ENCODE data around the gene SUGCT. TPM values are rescaled to one million over a fixed set of nuclear protein-coding genes. Genes with fewer than 3 reads are reported as not detected.

The SUGCT gene
- polyA plus RNA-seq, 1 donor: 18.8 TPM

GRCh38 chr7:40418448-40418847, 283.6 kb downstream of the SUGCT start:
- Histone ChIP-seq H3K27me3 (ENCODE audit: control insufficient read depth, insufficient read depth, low read length) (no peaks in the 10 kb centered on the region), H3K9me3 (ENCODE audit: control insufficient read depth, low read depth, low read length) (no peaks in the 10 kb centered on the region), H3K4me3 (ENCODE audit: low read length) (no peak overlapping the region), H3K4me1 (ENCODE audit: control insufficient read depth, insufficient read depth, low read length) (no peaks in the 10 kb centered on the region), H3K27ac (ENCODE audit: low read length) (no peak overlapping the region), H3K36me3 (ENCODE audit: control insufficient read depth, insufficient read depth, low read length) (no peaks in the 10 kb centered on the region)
- no CpG with 5 or more reads among the region's 1 CpG for WGBS (ENCODE audit: insufficient coverage, low lambda C conversion rate)
- DNase-seq: no peak

- Histone ChIP-seq H3K9me3 (ENCODE audit: control insufficient read depth, low read depth, low read length) (no peaks in the 10 kb centered on the region), H3K4me3 (ENCODE audit: low read length) (no peak overlapping the region), H3K4me1 (ENCODE audit: control insufficient read depth, insufficient read depth, low read length) (no peaks in the 10 kb centered on the region), H3K36me3 (ENCODE audit: control insufficient read depth, insufficient read depth, low read length) (no peaks in the 10 kb centered on the region), H3K27me3 (ENCODE audit: control insufficient read depth, insufficient read depth, low read length) (no peaks in the 10 kb centered on the region), H3K27ac (ENCODE audit: low read length) (no peak overlapping the region)
- 92% methylated on average over 2 of the region's 3 CpGs for WGBS (ENCODE audit: insufficient coverage, low lambda C conversion rate)
- no peak for DNase-seq
Measured at GRCh38 chr7:40418983-40419382, 284.2 kb downstream of the SUGCT start.

GRCh38 chr7:40419806-40420205, 285.0 kb downstream of the SUGCT start:
- WGBS (ENCODE audit: insufficient coverage, low lambda C conversion rate): no CpG with 5 or more reads among the region's 1 CpG
- no peaks in the 10 kb centered on the region for H3K36me3 ChIP-seq (ENCODE audit: control insufficient read depth, insufficient read depth, low read length)
- H3K4me3 ChIP-seq (ENCODE audit: low read length): no peak overlapping the region
- no peak for DNase-seq
- H3K27ac ChIP-seq (ENCODE audit: low read length): no peak overlapping the region
- H3K27me3 ChIP-seq (ENCODE audit: control insufficient read depth, insufficient read depth, low read length): no peaks in the 10 kb centered on the region
- no peaks in the 10 kb centered on the region for H3K4me1 ChIP-seq (ENCODE audit: control insufficient read depth, insufficient read depth, low read length)
- no peaks in the 10 kb centered on the region for H3K9me3 ChIP-seq (ENCODE audit: control insufficient read depth, low read depth, low read length)

GRCh38 chr7:40421433-40421832, 286.6 kb downstream of the SUGCT start:
- no peaks in the 10 kb centered on the region for H3K27me3 ChIP-seq (ENCODE audit: control insufficient read depth, insufficient read depth, low read length)
- WGBS (ENCODE audit: insufficient coverage, low lambda C conversion rate): no CpG with 5 or more reads among the region's 1 CpG
- no peak overlapping the region for H3K4me3 ChIP-seq (ENCODE audit: low read length)
- H3K9me3 ChIP-seq (ENCODE audit: control insufficient read depth, low read depth, low read length): no peaks in the 10 kb centered on the region
- DNase-seq: no peak
- no peaks in the 10 kb centered on the region for H3K4me1 ChIP-seq (ENCODE audit: control insufficient read depth, insufficient read depth, low read length)
- H3K36me3 ChIP-seq (ENCODE audit: control insufficient read depth, insufficient read depth, low read length): no peaks in the 10 kb centered on the region
- H3K27ac ChIP-seq (ENCODE audit: low read length): no peak overlapping the region

GRCh38 chr7:40425696-40426095, 290.9 kb downstream of the SUGCT start:
- WGBS (ENCODE audit: insufficient coverage, low lambda C conversion rate): no CpG with 5 or more reads among the region's 2 CpGs
- Histone ChIP-seq H3K9me3 (ENCODE audit: control insufficient read depth, low read depth, low read length) (no peaks in the 10 kb centered on the region), H3K4me1 (ENCODE audit: control insufficient read depth, insufficient read depth, low read length) (no peaks in the 10 kb centered on the region), H3K27me3 (ENCODE audit: control insufficient read depth, insufficient read depth, low read length) (no peaks in the 10 kb centered on the region), H3K36me3 (ENCODE audit: control insufficient read depth, insufficient read depth, low read length) (no peaks in the 10 kb centered on the region), H3K27ac (ENCODE audit: low read length) (no peak overlapping the region), H3K4me3 (ENCODE audit: low read length) (no peak overlapping the region)
- no peak for DNase-seq

- no CpG with 5 or more reads among the region's 1 CpG for WGBS (ENCODE audit: insufficient coverage, low lambda C conversion rate)
- Histone ChIP-seq H3K36me3 (ENCODE audit: control insufficient read depth, insufficient read depth, low read length) (no peaks in the 10 kb centered on the region), H3K4me1 (ENCODE audit: control insufficient read depth, insufficient read depth, low read length) (no peaks in the 10 kb centered on the region), H3K4me3 (ENCODE audit: low read length) (no peak overlapping the region), H3K9me3 (ENCODE audit: control insufficient read depth, low read depth, low read length) (peaks cover 6% of the 10 kb centered on the region), H3K27ac (ENCODE audit: low read length) (no peak overlapping the region), H3K27me3 (ENCODE audit: control insufficient read depth, insufficient read depth, low read length) (no peaks in the 10 kb centered on the region)
- no peak for DNase-seq
Measured at GRCh38 chr7:40428421-40428820, 293.6 kb downstream of the SUGCT start.

GRCh38 chr7:40429826-40430225, 295.0 kb downstream of the SUGCT start:
- WGBS (ENCODE audit: insufficient coverage, low lambda C conversion rate): 100% methylated on average over 1 of the region's 2 CpGs
- no peak overlapping the region for H3K4me3 ChIP-seq (ENCODE audit: low read length)
- H3K27ac ChIP-seq (ENCODE audit: low read length): no peak overlapping the region
- H3K27me3 ChIP-seq (ENCODE audit: control insufficient read depth, insufficient read depth, low read length): no peaks in the 10 kb centered on the region
- H3K9me3 ChIP-seq (ENCODE audit: control insufficient read depth, low read depth, low read length): peaks cover 6% of the 10 kb centered on the region
- DNase-seq: no peak
- H3K4me1 ChIP-seq (ENCODE audit: control insufficient read depth, insufficient read depth, low read length): no peaks in the 10 kb centered on the region
- no peaks in the 10 kb centered on the region for H3K36me3 ChIP-seq (ENCODE audit: control insufficient read depth, insufficient read depth, low read length)

GRCh38 chr7:40432046-40432445, 297.2 kb downstream of the SUGCT start:
- Histone ChIP-seq H3K27me3 (ENCODE audit: control insufficient read depth, insufficient read depth, low read length) (no peaks in the 10 kb centered on the region), H3K4me1 (ENCODE audit: control insufficient read depth, insufficient read depth, low read length) (no peaks in the 10 kb centered on the region), H3K36me3 (ENCODE audit: control insufficient read depth, insufficient read depth, low read length) (no peaks in the 10 kb centered on the region), H3K9me3 (ENCODE audit: control insufficient read depth, low read depth, low read length) (peaks cover 6% of the 10 kb centered on the region), H3K4me3 (ENCODE audit: low read length) (no peak overlapping the region), H3K27ac (ENCODE audit: low read length) (no peak overlapping the region)
- WGBS (ENCODE audit: insufficient coverage, low lambda C conversion rate): no CpG with 5 or more reads among the region's 2 CpGs
- DNase-seq: no peak

GRCh38 chr7:40436710-40437109, 301.9 kb downstream of the SUGCT start:
- Histone ChIP-seq H3K4me3 (ENCODE audit: low read length) (no peak overlapping the region), H3K27me3 (ENCODE audit: control insufficient read depth, insufficient read depth, low read length) (no peaks in the 10 kb centered on the region), H3K9me3 (ENCODE audit: control insufficient read depth, low read depth, low read length) (peaks cover 6% of the 10 kb centered on the region), H3K36me3 (ENCODE audit: control insufficient read depth, insufficient read depth, low read length) (no peaks in the 10 kb centered on the region), H3K4me1 (ENCODE audit: control insufficient read depth, insufficient read depth, low read length) (no peaks in the 10 kb centered on the region), H3K27ac (ENCODE audit: low read length) (no peak overlapping the region)
- DNase-seq: no peak
- no CpG with 5 or more reads among the region's 1 CpG for WGBS (ENCODE audit: insufficient coverage, low lambda C conversion rate)

GRCh38 chr7:40437498-40437897, 302.7 kb downstream of the SUGCT start:
- no peak for DNase-seq
- no peaks in the 10 kb centered on the region for H3K4me1 ChIP-seq (ENCODE audit: control insufficient read depth, insufficient read depth, low read length)
- H3K27ac ChIP-seq (ENCODE audit: low read length): no peak overlapping the region
- WGBS (ENCODE audit: insufficient coverage, low lambda C conversion rate): no CpG with 5 or more reads among the region's 1 CpG
- H3K4me3 ChIP-seq (ENCODE audit: low read length): no peak overlapping the region
- no peaks in the 10 kb centered on the region for H3K27me3 ChIP-seq (ENCODE audit: control insufficient read depth, insufficient read depth, low read length)
- no peaks in the 10 kb centered on the region for H3K36me3 ChIP-seq (ENCODE audit: control insufficient read depth, insufficient read depth, low read length)
- peaks cover under 1% of the 10 kb centered on the region for H3K9me3 ChIP-seq (ENCODE audit: control insufficient read depth, low read depth, low read length)

- Histone ChIP-seq H3K4me1 (ENCODE audit: control insufficient read depth, insufficient read depth, low read length) (no peaks in the 10 kb centered on the region), H3K9me3 (ENCODE audit: control insufficient read depth, low read depth, low read length) (no peaks in the 10 kb centered on the region), H3K27me3 (ENCODE audit: control insufficient read depth, insufficient read depth, low read length) (no peaks in the 10 kb centered on the region), H3K36me3 (ENCODE audit: control insufficient read depth, insufficient read depth, low read length) (no peaks in the 10 kb centered on the region), H3K27ac (ENCODE audit: low read length) (no peak overlapping the region), H3K4me3 (ENCODE audit: low read length) (no peak overlapping the region)
- no peak for DNase-seq
- no CpG with 5 or more reads among the region's 6 CpGs for WGBS (ENCODE audit: insufficient coverage, low lambda C conversion rate)
Measured at GRCh38 chr7:40437936-40438634, 303.3 kb downstream of the SUGCT start.
